Adrenal gland (tissue), 5 donors: ENCODE data around the gene ELMO2.

Experiments
- CTCF ChIP-seq, 6 experiments: fragments of 450-650 bp in 4 of 6; fragments of 200-600 bp in 2 of 6; sonication (generic) in 1 of 6; IDR thresholded peaks; 1 replicate in 5 of 6; 2 replicates in 1 of 6; pipeline versions ENCODE4 v1.5.1 to v1.8.0; 2016 to 2021; ENCODE audit warnings: antibody characterized with exemption in 6 of 6, mild to moderate bottlenecking in 2 of 6, moderate library complexity in 1 of 6
- POLR2A ChIP-seq, 2 donors: fragments of 450-650 bp; IDR thresholded peaks; one replicate each; pipeline ENCODE4 v1.6.1; 2017; ENCODE audit warnings: antibody characterized with exemption in 2 of 2, mild to moderate bottlenecking in 2 of 2, moderate library complexity in 1 of 2
- donor health status: DM: no; HTN: no; CAD: no.

GRCh38 chr20:46322641-46323040, 83.8 kb downstream of the ELMO2 start:
- TF ChIP-seq CTCF (IDR thresholded peaks at IDR 0.05) (no peak), POLR2A (IDR thresholded peaks at IDR 0.05) (no peak)
